Activated T-helper 2 cell treated with anti-CD3 and anti-CD28 coated beads, Interferon-gamma antibody, Interleukin-2, Interleukin-4, amounts not matched to agents 10 μg/mL and 5 μg/mL and 100 μg/mL, durations not matched to agents 14 hours and 24 hours and 36 hours (primary cell): Measurements from ENCODE around the gene RING1. TPM values are rescaled to one million over a fixed set of nuclear protein-coding genes. Genes with fewer than 3 reads are reported as not detected.

Source experiments
- DNase-seq: peaks from one replicate; pipeline ENCODE4 v3.0.0; 2021; ENCODE audit warnings: low spot score
- H3K27ac Mint-ChIP-seq: one replicate; pipeline ENCODE4 v1.8.0; 2021; ENCODE audit warnings: mixed read lengths
- H3K27me3 Mint-ChIP-seq: one replicate; pipeline ENCODE4 v1.8.0; 2021; ENCODE audit warnings: low read depth, mixed read lengths
- H3K36me3 Mint-ChIP-seq: one replicate; pipeline ENCODE4 v1.8.0; 2021; ENCODE audit warnings: low read depth, mixed read lengths
- H3K4me1 Mint-ChIP-seq: one replicate; pipeline ENCODE4 v1.8.0; 2021; ENCODE audit warnings: low read depth, mixed read lengths
- H3K4me3 Mint-ChIP-seq: one replicate; pipeline ENCODE4 v1.8.0; 2021; ENCODE audit warnings: low read depth, mild to moderate bottlenecking, moderate library complexity, mixed read lengths
- H3K9me3 Mint-ChIP-seq: one replicate; pipeline ENCODE4 v1.8.0; 2021; ENCODE audit warnings: mixed read lengths
- intact Hi-C: fragments of 100-400 bp; cut with micrococcal nuclease; formaldehyde crosslinking; loops from one replicate; pipeline ENCODE4 v1.15.1; 2023
- total RNA-seq: library from RNA; stranded (reverse); gene quantifications from 2 replicates; pipeline ENCODE4 v1.2.3, GENCODE V29; 2022

The RING1 gene
- total RNA-seq, 1 donor from 2014 or later, result 46.1 TPM

- Mint-ChIP-seq H3K27ac (peak overlapping the region; percentile 92), H3K4me1 (peaks cover 32% of the 10 kb centered on the region), H3K9me3 (no peaks in the 10 kb centered on the region), H3K27me3 (no peaks in the 10 kb centered on the region), H3K4me3 (peak overlapping the region; percentile 88), H3K36me3 (peaks cover 34% of the 10 kb centered on the region)
- intact Hi-C loops, result no loop called here
- no peak for DNase-seq
These were observed 42.4 kb downstream of the RING1 start for GRCh38 chr6:33250731-33251130.

GRCh38 chr6:33251395-33252012 is 43.2 kb downstream of the RING1 start:
- Mint-ChIP-seq H3K4me1 (peaks cover 32% of the 10 kb centered on the region), H3K36me3 (peaks cover 37% of the 10 kb centered on the region), H3K9me3 (no peaks in the 10 kb centered on the region)

GRCh38 chr6:33252759-33253158 is 44.5 kb downstream of the RING1 start:
- Mint-ChIP-seq H3K4me1 (peaks cover 32% of the 10 kb centered on the region), H3K9me3 (no peaks in the 10 kb centered on the region), H3K27ac (no peak overlapping the region), H3K4me3 (no peak overlapping the region), H3K36me3 (peaks cover 39% of the 10 kb centered on the region), H3K27me3 (no peaks in the 10 kb centered on the region)
- intact Hi-C loops, result no loop called here
- DNase-seq, result no peak

More at GRCh38 chr6:33251395-33252012, 43.2 kb downstream of the RING1 start:
- intact Hi-C loops, result no loop called here
- no peak for DNase-seq
- no peaks in the 10 kb centered on the region for H3K27me3 Mint-ChIP-seq
- peak overlapping the region; percentile 66 for H3K27ac Mint-ChIP-seq
- H3K4me3 Mint-ChIP-seq, result peak overlapping the region; percentile 38

GRCh38 chr6:33254591-33254990 is 46.3 kb downstream of the RING1 start:
- H3K9me3 Mint-ChIP-seq, result no peaks in the 10 kb centered on the region
- no peak overlapping the region for H3K27ac Mint-ChIP-seq
- no peaks in the 10 kb centered on the region for H3K27me3 Mint-ChIP-seq
- no peak for DNase-seq
- H3K36me3 Mint-ChIP-seq, result peaks cover 45% of the 10 kb centered on the region
- H3K4me1 Mint-ChIP-seq, result peaks cover 23% of the 10 kb centered on the region
- intact Hi-C loops, result no loop called here
- H3K4me3 Mint-ChIP-seq, result no peak overlapping the region

- Mint-ChIP-seq H3K4me3 (no peak overlapping the region), H3K9me3 (no peaks in the 10 kb centered on the region), H3K4me1 (no peaks in the 10 kb centered on the region), H3K27ac (no peak overlapping the region), H3K27me3 (no peaks in the 10 kb centered on the region), H3K36me3 (peaks cover 48% of the 10 kb centered on the region)
- no peak for DNase-seq
- intact Hi-C loops, result no loop called here
These were observed 50.7 kb downstream of the RING1 start for GRCh38 chr6:33259032-33259431.

Other genes with a start within 250 kb of the RING1 start
- 295 and 306 TPM in 2 replicates for gene BRD2, start 239.9 kb upstream of the RING1 start, total RNA-seq
- gene HLA-DOA, start 198.9 kb upstream of the RING1 start, total RNA-seq, result 0.28 and 0.37 TPM in 2 replicates
- gene HLA-DPA1, start 134.9 kb upstream of the RING1 start, total RNA-seq, result 57.1 and 58.9 TPM in 2 replicates
- gene HLA-DPB1, start 132.5 kb upstream of the RING1 start, total RNA-seq, result 11.8 and 12.6 TPM in 2 replicates
- 0.34 and 0.37 TPM in 2 replicates for gene COL11A2, start 16.0 kb upstream of the RING1 start, total RNA-seq
- gene RXRB, start 7.8 kb upstream of the RING1 start, total RNA-seq, result 47.8 and 50.0 TPM in 2 replicates
- gene SLC39A7, start 7.6 kb upstream of the RING1 start, total RNA-seq, result 63.8 and 69.6 TPM in 2 replicates
- 14.7 and 18.2 TPM in 2 replicates for gene HSD17B8, start 3.8 kb upstream of the RING1 start, total RNA-seq
- gene VPS52, start 63.4 kb downstream of the RING1 start, total RNA-seq, result 53.4 and 56.7 TPM in 2 replicates
- 3,099 and 3,143 TPM in 2 replicates for gene RPS18, start 63.6 kb downstream of the RING1 start, total RNA-seq
- gene B3GALT4, start 68.6 kb downstream of the RING1 start, total RNA-seq, result 5.1 and 6.5 TPM in 2 replicates
- 87.3 and 98.3 TPM in 2 replicates for gene WDR46, start 80.7 kb downstream of the RING1 start, total RNA-seq
- 104 and 117 TPM in 2 replicates for gene PFDN6, start 81.1 kb downstream of the RING1 start, total RNA-seq
- gene RGL2, start 90.4 kb downstream of the RING1 start, total RNA-seq, result 31.5 and 32.9 TPM in 2 replicates
- gene TAPBP, start 105.6 kb downstream of the RING1 start, total RNA-seq, result 274 and 276 TPM in 2 replicates
- gene ZBTB22, start 109.2 kb downstream of the RING1 start, total RNA-seq, result 10.9 and 14.4 TPM in 2 replicates
- gene DAXX, start 114.5 kb downstream of the RING1 start, total RNA-seq, result 61.5 and 64.7 TPM in 2 replicates
- gene KIFC1, start 183.3 kb downstream of the RING1 start, total RNA-seq, result 78.3 and 80.9 TPM in 2 replicates
- 33.0 and 39.1 TPM in 2 replicates for gene PHF1, start 202.5 kb downstream of the RING1 start, total RNA-seq
- 143 and 146 TPM in 2 replicates for gene CUTA, start 209.6 kb downstream of the RING1 start, total RNA-seq
- gene SYNGAP1, start 211.6 kb downstream of the RING1 start, total RNA-seq, result 60.1 and 71.3 TPM in 2 replicates
- gene ZBTB9, start 246.1 kb downstream of the RING1 start, total RNA-seq, result 11.4 and 11.5 TPM in 2 replicates